ENCODE measurements around the gene GNB1. TPM values are rescaled to one million over a fixed set of nuclear protein-coding genes. Genes with fewer than 3 reads are reported as not detected.

The GNB1 gene
- total and polyA plus RNA-seq, 9 of the 15 experiments (the other 6 are each of a cell fraction or from before 2014, with no cell fraction given), result 34.3 to 388 (median 114) TPM

DNA sequence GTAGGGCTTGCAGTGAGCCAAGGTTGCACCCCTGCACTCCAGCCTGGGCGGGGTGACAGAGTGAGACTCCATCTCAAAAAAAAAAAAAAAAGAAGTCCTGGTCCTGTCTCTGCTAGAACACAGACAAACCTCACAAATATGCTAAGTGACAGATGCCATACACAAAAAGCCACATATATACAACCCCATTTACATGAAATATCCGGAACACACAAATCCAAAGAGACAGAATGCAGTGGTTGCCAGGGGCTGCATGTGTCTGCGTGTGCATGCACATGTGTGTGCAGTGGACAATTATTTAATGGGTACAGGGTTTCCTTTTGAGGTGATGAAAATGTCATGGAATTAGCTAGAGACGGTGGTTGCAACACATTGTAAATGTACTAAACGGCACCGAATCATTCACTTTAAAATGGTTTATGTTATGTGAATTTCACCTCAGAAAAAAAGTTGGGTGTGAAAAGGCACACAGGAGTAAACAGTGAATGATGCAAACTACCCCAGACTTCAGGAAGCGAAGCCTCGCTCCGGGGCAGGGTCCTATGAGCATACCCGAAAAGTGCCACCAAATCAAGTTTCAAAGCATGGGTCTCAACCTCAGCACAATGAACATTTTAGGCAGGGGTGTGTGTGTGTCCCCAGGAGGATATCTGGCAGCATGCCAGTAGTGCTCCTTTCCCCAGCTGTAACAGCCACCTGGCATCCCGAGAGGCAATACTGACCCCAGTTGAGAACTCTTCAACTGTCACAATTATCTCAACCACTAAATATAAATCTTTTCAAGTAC, 48.3 kb downstream of the GNB1 start:
- peak in 1 of 4 experiments; percentile 47 for DNase-seq (ENCODE audit: extremely low read depth in 1 of 4, low spot score in 3 of 4)
- intact Hi-C loops (cut with micrococcal nuclease), result no loop called here
- Histone ChIP-seq H4K20me1 (replicated peaks; ENCODE audit: control insufficient read depth, insufficient read depth, low read length) (peaks cover 19% of the 10 kb centered on the region), H3K9me3 (replicated peaks; ENCODE audit: control insufficient read depth, insufficient read depth, low read depth, low read length) (no peaks in the 10 kb centered on the region), H3K4me1 (replicated peaks in 1 of 2; ENCODE audit: control insufficient read depth in 2 of 2, insufficient read depth in 2 of 2, low read length in 2 of 2) (peaks cover 2 to 12% of the 10 kb centered on the region in 2 experiments; a peak in 3 of 5 replicates), H3K36me3 (ENCODE audit: control insufficient read depth, insufficient read depth, low read length) (peaks cover 37% of the 10 kb centered on the region), H3K4me2 (ENCODE audit: insufficient read depth, low read length) (no peak overlapping the region), H3K27ac (ENCODE audit: extremely low read depth, low read depth, low read length) (no peak overlapping the region), H3K4me3 (no peak overlapping the region), H2AFZ (ENCODE audit: low read depth, low read length) (no peak overlapping the region), H3K9me1 (ENCODE audit: control insufficient read depth, insufficient read depth, low read length) (no peaks in the 10 kb centered on the region), H3K79me2 (ENCODE audit: control insufficient read depth, insufficient read depth, low read length) (peaks cover 82% of the 10 kb centered on the region), H3K9ac (ENCODE audit: insufficient read depth in 1 of 2, low read depth in 2 of 2, low read length in 2 of 2) (no peak overlapping the region), H3K27me3 (ENCODE audit: control insufficient read depth in 2 of 2, insufficient read depth in 2 of 2, low read length in 2 of 2) (no peaks in the 10 kb centered on the region)
- ATAC-seq, result no peak
- ChIA-PET POLR2A (interaction anchor here (0.6 kb wide), 1 partner anchor 467 kb away, joined by 5 read pairs; no protein-coding TSS in a partner anchor), CTCF (ENCODE audit: low intra/inter-chr PET ratio) (no interaction called here)
- 92% methylated on average over 11 of the region's 11 CpGs for WGBS (ENCODE audit: insufficient coverage, low coverage, missing lambda C conversion rate)
- no TSS peak for BruUV-seq (replicated peaks)
- FAIRE-seq, result peak; percentile 6
- in situ Hi-C loops (cut with MboI), result no loop called here
- peak; percentile 96 for TF ChIP-seq NFIC (IDR thresholded peaks at IDR 0.05)
- no peak for TF ChIP-seq THRAP3 (IDR thresholded peaks at IDR 0.05; ENCODE audit: borderline replicate concordance)
- TF ChIP-seq NFIX (CRISPR knock-in tag; IDR thresholded peaks at IDR 0.05; ENCODE audit: low read depth), result peak; percentile 82

DNA sequence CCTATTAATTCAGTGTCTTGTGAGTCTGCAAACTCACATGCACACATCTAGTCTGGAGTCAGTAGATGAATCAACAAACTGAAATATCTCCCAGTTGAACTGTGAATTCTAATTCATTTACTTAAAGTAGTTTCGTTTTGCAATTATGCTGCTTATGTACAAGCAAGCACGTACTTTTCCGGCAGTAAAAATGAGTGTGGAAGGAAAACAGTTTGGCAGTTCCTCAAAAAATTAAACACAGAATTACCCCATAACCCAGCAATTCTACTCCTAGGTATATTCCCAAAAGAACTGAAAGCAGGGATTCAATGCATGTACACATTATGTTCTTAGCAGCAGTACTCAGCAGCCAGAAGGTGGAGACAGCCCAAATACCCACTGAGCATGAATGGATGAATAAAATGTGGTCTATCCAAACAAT, 49.3 kb downstream of the GNB1 start:
- Histone ChIP-seq H4K20me1 (replicated peaks; ENCODE audit: control insufficient read depth, insufficient read depth, low read length) (peaks cover 12% of the 10 kb centered on the region; the same call in 1 of the 2 replicates), H2AFZ (ENCODE audit: low read depth, low read length) (no peak overlapping the region), H3K4me2 (ENCODE audit: insufficient read depth, low read length) (no peak overlapping the region), H3K4me1 (replicated peaks in 1 of 2; ENCODE audit: control insufficient read depth in 2 of 2, insufficient read depth in 2 of 2, low read length in 2 of 2) (peaks cover 0 to 2% of the 10 kb centered on the region in 2 experiments; a peak in 2 of 5 replicates), H3K36me3 (ENCODE audit: control insufficient read depth, insufficient read depth, low read length) (peaks cover 38% of the 10 kb centered on the region), H3K27ac (ENCODE audit: extremely low read depth, low read depth, low read length) (no peak overlapping the region), H3K79me2 (ENCODE audit: control insufficient read depth, insufficient read depth, low read length) (peaks cover 75% of the 10 kb centered on the region), H3K9ac (ENCODE audit: insufficient read depth in 1 of 2, low read depth in 2 of 2, low read length in 2 of 2) (no peak overlapping the region), H3K9me3 (replicated peaks; ENCODE audit: control insufficient read depth, insufficient read depth, low read depth, low read length) (no peaks in the 10 kb centered on the region), H3K4me3 (no peak overlapping the region), H3K27me3 (ENCODE audit: control insufficient read depth in 2 of 2, insufficient read depth in 2 of 2, low read length in 2 of 2) (no peaks in the 10 kb centered on the region), H3K9me1 (ENCODE audit: control insufficient read depth, insufficient read depth, low read length) (no peaks in the 10 kb centered on the region)
- ChIA-PET CTCF (ENCODE audit: low intra/inter-chr PET ratio) (no interaction called here), POLR2A (no interaction called here)
- in situ Hi-C loops (cut with MboI), result no loop called here
- 87% methylated on average over 3 of the region's 3 CpGs for WGBS (ENCODE audit: insufficient coverage, low coverage, missing lambda C conversion rate)
- BruUV-seq (replicated peaks), result no TSS peak
- no peak for ATAC-seq
- intact Hi-C loops (cut with micrococcal nuclease), result no loop called here
- no peak for FAIRE-seq
- no peak for DNase-seq (ENCODE audit: extremely low read depth in 1 of 4, low spot score in 3 of 4)
- TF ChIP-seq, protein P1, sequence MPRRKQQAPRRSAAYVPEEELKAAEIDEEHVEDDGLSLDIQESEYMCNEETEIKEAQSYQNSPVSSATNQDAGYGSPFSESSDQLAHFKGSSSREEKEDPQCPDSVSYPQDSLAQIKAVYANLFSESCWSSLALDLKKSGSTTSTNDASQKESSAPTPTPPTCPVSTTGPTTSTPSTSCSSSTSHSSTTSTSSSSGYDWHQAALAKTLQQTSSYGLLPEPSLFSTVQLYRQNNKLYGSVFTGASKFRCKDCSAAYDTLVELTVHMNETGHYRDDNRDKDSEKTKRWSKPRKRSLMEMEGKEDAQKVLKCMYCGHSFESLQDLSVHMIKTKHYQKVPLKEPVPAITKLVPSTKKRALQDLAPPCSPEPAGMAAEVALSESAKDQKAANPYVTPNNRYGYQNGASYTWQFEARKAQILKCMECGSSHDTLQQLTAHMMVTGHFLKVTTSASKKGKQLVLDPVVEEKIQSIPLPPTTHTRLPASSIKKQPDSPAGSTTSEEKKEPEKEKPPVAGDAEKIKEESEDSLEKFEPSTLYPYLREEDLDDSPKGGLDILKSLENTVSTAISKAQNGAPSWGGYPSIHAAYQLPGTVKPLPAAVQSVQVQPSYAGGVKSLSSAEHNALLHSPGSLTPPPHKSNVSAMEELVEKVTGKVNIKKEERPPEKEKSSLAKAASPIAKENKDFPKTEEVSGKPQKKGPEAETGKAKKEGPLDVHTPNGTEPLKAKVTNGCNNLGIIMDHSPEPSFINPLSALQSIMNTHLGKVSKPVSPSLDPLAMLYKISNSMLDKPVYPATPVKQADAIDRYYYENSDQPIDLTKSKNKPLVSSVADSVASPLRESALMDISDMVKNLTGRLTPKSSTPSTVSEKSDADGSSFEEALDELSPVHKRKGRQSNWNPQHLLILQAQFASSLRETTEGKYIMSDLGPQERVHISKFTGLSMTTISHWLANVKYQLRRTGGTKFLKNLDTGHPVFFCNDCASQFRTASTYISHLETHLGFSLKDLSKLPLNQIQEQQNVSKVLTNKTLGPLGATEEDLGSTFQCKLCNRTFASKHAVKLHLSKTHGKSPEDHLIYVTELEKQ (CRISPR knock-in tag; IDR thresholded peaks at IDR 0.05), result no peak
- TF ChIP-seq, protein P2, sequence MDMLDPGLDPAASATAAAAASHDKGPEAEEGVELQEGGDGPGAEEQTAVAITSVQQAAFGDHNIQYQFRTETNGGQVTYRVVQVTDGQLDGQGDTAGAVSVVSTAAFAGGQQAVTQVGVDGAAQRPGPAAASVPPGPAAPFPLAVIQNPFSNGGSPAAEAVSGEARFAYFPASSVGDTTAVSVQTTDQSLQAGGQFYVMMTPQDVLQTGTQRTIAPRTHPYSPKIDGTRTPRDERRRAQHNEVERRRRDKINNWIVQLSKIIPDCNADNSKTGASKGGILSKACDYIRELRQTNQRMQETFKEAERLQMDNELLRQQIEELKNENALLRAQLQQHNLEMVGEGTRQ (CRISPR knock-in tag; IDR thresholded peaks at IDR 0.05), result no peak
- TF ChIP-seq ZNF134 (CRISPR knock-in tag; conservative IDR thresholded peaks at IDR 0.05), result no peak
- TF ChIP-seq HMG20B (CRISPR knock-in tag; IDR thresholded peaks at IDR 0.05), result no peak
- TF ChIP-seq ATF1 (CRISPR knock-in tag; IDR thresholded peaks at IDR 0.05), result no peak
- TF ChIP-seq ATF1 (tag; IDR thresholded peaks at IDR 0.05), result no peak
- no peak for TF ChIP-seq PHB2 (IDR thresholded peaks at IDR 0.05; ENCODE audit: low read depth)
- no peak for TF ChIP-seq STAT5B (CRISPR knock-in tag; IDR thresholded peaks at IDR 0.05)
- no peak for TF ChIP-seq PYGO2 (tag; IDR thresholded peaks at IDR 0.05)
- TF ChIP-seq TSC22D4 (tag; IDR thresholded peaks at IDR 0.05), result no peak
